DOHH2 (cell line): Measurements from ENCODE around the gene CACNA2D4.

Experiments used
- H3F3A ChIP-seq: fragments of 200-600 bp; sonication (generic), shearing (Covaris generic); 2 replicates; pipeline ENCODE4 v1.6.0; 2016; ENCODE audit warnings: antibody characterized with exemption, mild to moderate bottlenecking; ENCODE audit not compliant: control insufficient read depth, insufficient read depth
- H3K27ac ChIP-seq: fragments of 200-600 bp; sonication (generic); 2 replicates; pipeline ENCODE4 v1.5.1; 2014; ENCODE audit warnings: low read depth, mild to moderate bottlenecking, low read length, moderate library complexity
- H3K27me3 ChIP-seq: fragments of 200-600 bp; sonication (generic); 2 replicates; pipeline ENCODE4 v1.6.1; 2014; ENCODE audit warnings: mild to moderate bottlenecking, low read length, mixed read lengths; ENCODE audit not compliant: control insufficient read depth
- H3K36me3 ChIP-seq: fragments of 200-600 bp; sonication (generic); 2 replicates; pipeline ENCODE4 v1.6.1; 2014; ENCODE audit warnings: mild to moderate bottlenecking, low read length, moderate library complexity, mixed read lengths; ENCODE audit not compliant: control insufficient read depth
- H3K4me1 ChIP-seq: fragments of 200-600 bp; sonication (generic); 2 replicates; pipeline ENCODE4 v1.6.1; 2014; ENCODE audit warnings: mild to moderate bottlenecking, low read length, mixed read lengths; ENCODE audit not compliant: control insufficient read depth
- H3K4me2 ChIP-seq: fragments of 200-600 bp; sonication (generic); 2 replicates; pipeline ENCODE4 v1.6.0; 2014; ENCODE audit warnings: mild to moderate bottlenecking, low read length, moderate library complexity
- H3K4me3 ChIP-seq: fragments of 200-600 bp; sonication (generic); 2 replicates; pipeline ENCODE4 v1.5.1; 2014; ENCODE audit warnings: mild to moderate bottlenecking, low read length, mixed read lengths
- H3K79me2 ChIP-seq: fragments of 200-600 bp; sonication (generic); 2 replicates; pipeline ENCODE4 v1.6.1; 2014; ENCODE audit warnings: mild to moderate bottlenecking, low read length, mixed read lengths; ENCODE audit not compliant: control insufficient read depth
- H3K9me2 ChIP-seq: fragments of 200-600 bp; sonication (generic); replicated peaks from 2 replicates; pipeline ENCODE4 v1.6.1; 2014; ENCODE audit warnings: mild to moderate bottlenecking, low read length, mixed read lengths; ENCODE audit not compliant: control insufficient read depth
- H3K9me3 ChIP-seq: fragments of 200-600 bp; sonication (generic); 2 replicates; pipeline ENCODE4 v1.6.1; 2014; ENCODE audit warnings: antibody characterized with exemption, low read length, mixed read lengths; ENCODE audit not compliant: control insufficient read depth, insufficient read depth
- H4K20me1 ChIP-seq: fragments of 200-600 bp; sonication (generic); 2 replicates; pipeline ENCODE4 v1.6.0; 2014; ENCODE audit warnings: low read depth, mild to moderate bottlenecking, antibody characterized with exemption, low read length, moderate library complexity; ENCODE audit not compliant: control insufficient read depth, insufficient read depth
- CTCF ChIP-seq: fragments of 200-600 bp; sonication (generic); IDR thresholded peaks from one replicate; pipeline ENCODE4 v1.5.1; 2014; ENCODE audit warnings: antibody characterized with exemption, mild to moderate bottlenecking, low read depth, low read length; ENCODE audit not compliant: poor library complexity, severe bottlenecking
- EZH2phosphoT487 ChIP-seq: fragments of 200-600 bp; sonication (generic); IDR thresholded peaks from 2 replicates; pipeline ENCODE4 v1.6.1; 2017; ENCODE audit warnings: borderline replicate concordance, mild to moderate bottlenecking, antibody characterized with exemption, low read length, moderate library complexity, mixed read lengths

Gene CACNA2D4

GRCh38 chr12:1962051-1963020, 43.9 kb upstream of the CACNA2D4 start:
- H4K20me1 ChIP-seq = no peaks in the 10 kb centered on the region
- H3K36me3 ChIP-seq = peaks cover 8% of the 10 kb centered on the region
- H3K4me3 ChIP-seq = no peak overlapping the region
- H3K27ac ChIP-seq = no peak overlapping the region
- H3K9me3 ChIP-seq = no peaks in the 10 kb centered on the region
- H3K9me2 ChIP-seq = no peaks in the 10 kb centered on the region
- no peaks in the 10 kb centered on the region for H3F3A ChIP-seq
- H3K4me2 ChIP-seq = no peak overlapping the region
- no peaks in the 10 kb centered on the region for H3K79me2 ChIP-seq
- H3K4me1 ChIP-seq = no peaks in the 10 kb centered on the region
- no peaks in the 10 kb centered on the region for H3K27me3 ChIP-seq
- no peak for TF ChIP-seq EZH2phosphoT487
- no peak for TF ChIP-seq CTCF

- no peaks in the 10 kb centered on the region for H3K79me2 ChIP-seq
- no peaks in the 10 kb centered on the region for H3K27me3 ChIP-seq
- no peaks in the 10 kb centered on the region for H3K9me3 ChIP-seq
- H3F3A ChIP-seq = no peaks in the 10 kb centered on the region
- TF ChIP-seq EZH2phosphoT487 (no peak), CTCF (no peak)
- no peak overlapping the region for H3K4me2 ChIP-seq
- H3K36me3 ChIP-seq = peaks cover 11% of the 10 kb centered on the region
- H4K20me1 ChIP-seq = no peaks in the 10 kb centered on the region
- no peaks in the 10 kb centered on the region for H3K4me1 ChIP-seq
- H3K4me3 ChIP-seq = no peak overlapping the region
- no peak overlapping the region for H3K27ac ChIP-seq
- H3K9me2 ChIP-seq = no peaks in the 10 kb centered on the region
These were observed 38.3 kb upstream of the CACNA2D4 start for GRCh38 chr12:1956716-1957115.

GRCh38 chr12:1949771-1950470, 31.5 kb upstream of the CACNA2D4 start:
- peaks cover 45% of the 10 kb centered on the region for H3K36me3 ChIP-seq

More at GRCh38 chr12:1949771-1950470, 31.5 kb upstream of the CACNA2D4 start:
- TF ChIP-seq EZH2phosphoT487 = no peak
- TF ChIP-seq CTCF = no peak
- Histone ChIP-seq H3K9me2 (no peaks in the 10 kb centered on the region), H3K4me1 (no peaks in the 10 kb centered on the region), H3F3A (no peaks in the 10 kb centered on the region), H4K20me1 (no peaks in the 10 kb centered on the region), H3K4me2 (no peak overlapping the region), H3K27ac (no peak overlapping the region), H3K27me3 (no peaks in the 10 kb centered on the region), H3K79me2 (no peaks in the 10 kb centered on the region), H3K4me3 (no peak overlapping the region), H3K9me3 (no peaks in the 10 kb centered on the region)
